GM12801 (cell line): Measurements from ENCODE around the gene HSD3B2.

Source experiments
- TF ChIP-seq, protein P1 (sequence below): IDR thresholded peaks from one replicate; pipeline ENCODE4 v1.5.1; 2011; ENCODE audit warnings: control low read depth; ENCODE audit not compliant: insufficient read length; ENCODE audit errors: extremely low read depth

HSD3B2 gene

GRCh38 chr1:119373465-119373864 is 41.5 kb upstream of the HSD3B2 start:
- TF ChIP-seq, protein P1, sequence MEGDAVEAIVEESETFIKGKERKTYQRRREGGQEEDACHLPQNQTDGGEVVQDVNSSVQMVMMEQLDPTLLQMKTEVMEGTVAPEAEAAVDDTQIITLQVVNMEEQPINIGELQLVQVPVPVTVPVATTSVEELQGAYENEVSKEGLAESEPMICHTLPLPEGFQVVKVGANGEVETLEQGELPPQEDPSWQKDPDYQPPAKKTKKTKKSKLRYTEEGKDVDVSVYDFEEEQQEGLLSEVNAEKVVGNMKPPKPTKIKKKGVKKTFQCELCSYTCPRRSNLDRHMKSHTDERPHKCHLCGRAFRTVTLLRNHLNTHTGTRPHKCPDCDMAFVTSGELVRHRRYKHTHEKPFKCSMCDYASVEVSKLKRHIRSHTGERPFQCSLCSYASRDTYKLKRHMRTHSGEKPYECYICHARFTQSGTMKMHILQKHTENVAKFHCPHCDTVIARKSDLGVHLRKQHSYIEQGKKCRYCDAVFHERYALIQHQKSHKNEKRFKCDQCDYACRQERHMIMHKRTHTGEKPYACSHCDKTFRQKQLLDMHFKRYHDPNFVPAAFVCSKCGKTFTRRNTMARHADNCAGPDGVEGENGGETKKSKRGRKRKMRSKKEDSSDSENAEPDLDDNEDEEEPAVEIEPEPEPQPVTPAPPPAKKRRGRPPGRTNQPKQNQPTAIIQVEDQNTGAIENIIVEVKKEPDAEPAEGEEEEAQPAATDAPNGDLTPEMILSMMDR: no peak

DNA sequence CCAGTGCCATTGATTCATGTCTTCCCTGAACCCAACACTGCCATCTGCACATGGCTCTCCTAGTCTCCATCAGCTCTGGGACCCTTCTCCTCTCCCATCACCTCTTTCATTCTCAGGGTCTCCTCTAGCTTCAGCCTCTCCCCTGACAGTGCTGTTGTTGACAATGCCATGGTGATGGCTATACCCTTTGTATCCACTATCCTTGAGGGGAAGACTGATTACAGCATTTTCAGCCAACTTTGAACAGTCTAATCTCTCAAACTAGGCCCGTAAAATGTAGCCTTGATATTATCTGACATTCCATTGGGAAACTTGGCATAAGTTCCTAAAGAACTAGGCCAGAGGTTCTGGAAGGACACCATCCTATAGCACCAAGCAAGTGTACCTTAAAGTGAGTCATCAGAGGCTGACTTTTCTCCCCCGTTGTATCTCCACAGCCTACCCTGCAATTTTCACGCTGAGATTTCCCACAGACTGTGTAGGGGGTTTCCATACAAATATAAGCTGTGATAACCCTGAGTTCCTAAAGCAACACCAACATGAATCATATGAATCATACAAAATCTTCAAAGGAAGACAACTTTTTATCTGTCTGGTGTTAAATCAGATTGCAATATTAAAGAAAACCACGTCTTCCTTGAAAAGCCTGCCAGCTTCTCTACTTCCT is 40.6 kb upstream of the HSD3B2 start:
- TF ChIP-seq, protein P1: no peak

DNA sequence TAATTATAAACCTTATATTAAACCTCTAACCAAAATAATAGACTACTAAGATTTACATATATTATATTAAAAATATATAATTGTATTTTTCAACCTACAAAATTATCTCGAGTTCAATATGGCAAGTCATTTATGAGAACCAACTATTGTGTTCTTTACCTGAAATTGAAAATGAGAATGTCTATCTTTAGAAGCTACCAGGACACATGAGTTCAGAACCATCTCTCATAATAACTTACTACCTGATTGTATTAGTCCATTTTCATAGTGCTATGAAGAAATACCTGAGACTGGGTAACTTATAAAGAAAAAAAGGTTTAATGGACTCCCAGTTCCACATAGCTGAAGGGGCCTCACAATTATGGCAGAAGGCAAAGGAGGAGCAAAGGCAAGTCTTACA is 39.6 kb upstream of the HSD3B2 start:
- TF ChIP-seq, protein P1: no peak

- TF ChIP-seq, protein P1: no peak
Measured at GRCh38 chr1:119376594-119376993, 38.4 kb upstream of the HSD3B2 start.

GRCh38 chr1:119379117-119379516 is 35.8 kb upstream of the HSD3B2 start:
- TF ChIP-seq, protein P1: no peak

DNA sequence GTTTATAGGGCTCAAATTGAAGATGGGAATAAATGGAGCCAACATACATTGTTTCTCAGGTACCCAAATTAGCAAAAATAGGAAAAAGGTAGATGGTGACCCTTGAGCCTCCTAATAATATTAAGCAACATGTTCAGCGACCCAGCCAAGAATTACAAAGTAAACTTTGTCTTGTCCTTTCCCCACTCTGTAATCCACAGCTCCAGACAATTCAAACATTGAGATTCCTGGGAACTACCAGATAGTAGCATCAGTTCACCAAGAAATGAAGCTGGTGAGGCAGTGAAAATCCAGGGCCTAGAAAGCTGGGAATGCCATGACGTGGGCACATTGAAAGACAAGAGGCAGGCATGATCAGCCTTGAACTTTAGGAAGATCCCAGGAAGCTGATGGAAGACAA is 34.6 kb upstream of the HSD3B2 start:
- TF ChIP-seq, protein P1: no peak

DNA sequence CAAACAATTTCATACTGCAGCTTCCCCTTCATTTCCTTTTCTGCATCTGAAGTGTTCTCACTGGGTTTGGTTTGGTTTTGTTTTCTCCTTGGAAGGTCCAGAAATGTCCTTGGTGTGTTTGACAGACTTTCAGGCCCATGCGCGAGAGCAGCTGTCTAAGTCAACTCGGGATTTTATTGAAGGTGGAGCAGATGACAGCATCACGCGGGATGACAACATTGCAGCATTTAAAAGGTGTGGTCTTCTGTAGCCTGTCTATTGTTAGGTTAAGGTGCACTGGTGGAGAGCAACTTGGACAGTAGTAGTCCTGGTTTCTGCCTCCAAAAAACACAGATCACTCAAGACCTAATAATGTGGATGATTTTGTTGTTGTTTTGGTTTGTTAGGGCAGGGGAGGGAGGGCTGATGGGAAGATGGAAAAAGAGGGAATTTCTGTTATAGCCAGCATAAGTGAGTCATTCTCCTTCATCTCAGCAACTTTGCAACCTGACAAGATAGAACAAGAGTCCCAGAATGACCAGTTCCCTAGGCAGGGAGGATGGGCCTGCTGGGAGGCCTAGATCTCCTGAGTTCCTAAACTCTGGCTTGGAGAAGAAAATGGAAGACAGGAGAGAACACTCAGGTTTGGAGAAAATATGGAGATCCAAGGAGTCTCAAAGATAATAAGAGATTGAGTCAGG is 33.8 kb upstream of the HSD3B2 start:
- TF ChIP-seq, protein P1: no peak
